ENCODE data around the gene HPSE. TPM values are rescaled to one million over a fixed set of nuclear protein-coding genes. Genes with fewer than 3 reads are reported as not detected.
"Not testable (repeated sequence)": the region's sequence is repeated elsewhere in the genome, so short reads cannot be mapped to it uniquely, and the experiment has no call there.

HPSE gene
- total RNA-seq, 1 experiment from 2014 or later = 0.28 TPM

DNA sequence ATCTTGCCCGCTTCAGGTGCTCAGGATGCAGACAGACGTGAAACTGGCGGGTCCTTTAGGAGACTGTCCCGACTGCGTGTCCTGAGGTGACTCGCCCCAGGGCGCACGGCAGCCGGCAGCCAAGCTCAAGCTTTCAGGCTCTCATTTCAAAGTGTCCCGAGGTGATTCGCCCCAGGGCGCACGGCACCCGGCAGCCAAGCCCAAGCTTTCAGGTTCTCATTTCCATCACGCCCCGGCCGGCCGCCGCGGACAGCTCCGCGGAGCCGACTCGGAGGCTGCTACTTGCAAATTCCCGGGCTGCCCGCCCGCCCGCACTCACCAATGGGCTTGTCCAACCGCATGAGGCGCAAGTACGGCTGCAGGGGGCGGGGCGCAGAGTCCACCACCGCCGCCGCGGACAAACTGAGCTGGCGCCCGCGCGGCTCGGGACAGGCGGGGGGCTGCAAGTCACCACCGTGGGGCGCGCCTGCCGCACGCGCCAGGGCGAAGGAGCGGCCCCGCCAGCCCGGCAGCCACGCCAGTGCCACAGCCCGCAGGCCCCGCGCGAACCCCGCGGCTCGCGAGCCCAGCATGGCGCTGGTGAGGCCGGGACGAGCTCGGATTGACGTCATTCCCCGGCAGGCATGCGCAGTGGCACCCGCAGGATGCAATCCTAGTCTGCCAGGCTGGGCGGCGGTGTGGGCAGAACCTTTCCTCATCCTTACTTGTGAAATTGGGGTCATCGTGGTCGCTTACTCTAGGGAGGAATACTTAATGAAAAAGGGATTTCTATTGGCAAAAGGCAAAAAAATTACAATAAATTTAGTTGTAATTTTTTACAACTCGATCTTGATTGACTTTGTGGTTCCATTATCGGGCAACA, 50.2 kb downstream of the HPSE start, which contains the start of gene COQ2:
Gene COQ2 (minus strand): TSS at position 606 of the 862 bp plus-strand sequence. CDS start 34 bp downstream, at position 572.
- DNase-seq (ENCODE audit: low spot score) = peak; percentile 93

DNA sequence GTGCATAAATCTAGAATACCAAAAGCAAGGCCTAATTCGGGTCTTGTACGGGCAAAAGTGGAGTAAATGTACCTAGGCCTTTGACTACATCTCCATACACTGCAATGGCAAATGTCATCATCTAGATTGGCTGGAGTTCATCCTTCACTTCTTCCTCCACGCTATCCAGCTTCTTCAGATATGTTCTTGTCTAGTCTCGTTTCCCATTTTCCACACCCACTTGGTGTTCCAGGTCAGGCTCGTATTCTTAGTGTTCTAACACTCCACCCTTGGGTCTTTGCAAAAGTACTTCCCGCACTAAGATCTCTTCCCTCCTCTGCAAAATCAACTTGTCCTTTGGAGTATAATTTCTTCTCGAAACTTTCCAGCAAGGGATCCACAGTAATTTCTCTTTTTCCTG, 51.5 kb downstream of the HPSE start:
- no peak for DNase-seq (ENCODE audit: low spot score)

DNA sequence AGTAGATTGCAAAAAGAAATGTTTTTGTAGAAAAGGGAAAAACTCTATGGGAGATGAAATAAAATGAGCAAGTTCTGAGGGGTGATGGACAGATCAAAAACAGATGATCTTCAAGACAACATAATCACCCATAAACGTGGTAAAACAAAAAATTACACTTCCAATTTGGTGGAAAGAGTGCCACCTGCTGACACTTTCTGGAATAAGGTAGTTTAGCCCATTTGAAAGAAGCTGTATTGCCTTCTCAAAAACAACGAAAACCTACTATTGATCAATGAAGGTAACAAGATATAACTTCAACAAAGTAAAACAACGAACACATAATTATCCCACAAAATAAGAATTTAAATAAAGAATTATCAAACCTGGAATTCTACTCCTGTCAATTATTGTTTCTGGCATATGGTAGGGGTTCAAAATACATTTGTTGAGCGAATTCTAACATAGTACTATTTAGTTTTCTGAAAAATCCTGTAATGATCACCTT, 52.6 kb downstream of the HPSE start:
- peak; percentile 78 for DNase-seq (ENCODE audit: low spot score)

DNA sequence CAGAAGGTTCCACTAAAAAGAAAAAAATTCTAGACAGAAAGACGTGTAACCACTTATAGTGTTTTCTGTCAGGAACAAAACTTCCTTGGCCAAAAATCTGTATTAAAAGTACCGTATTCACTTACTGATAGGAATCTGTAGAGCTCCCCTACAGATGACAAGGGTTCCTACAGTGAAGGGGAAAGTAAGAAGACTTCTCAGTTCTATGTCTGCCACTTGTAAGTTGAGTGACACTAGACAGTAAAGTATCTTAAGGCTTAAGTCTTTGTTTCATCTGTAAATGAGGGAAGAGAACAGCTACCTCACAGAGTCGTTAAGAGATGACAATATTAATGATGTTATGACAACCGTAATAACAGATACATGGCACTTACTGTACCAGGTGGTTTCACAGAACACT, 53.3 kb downstream of the HPSE start:
- DNase-seq (ENCODE audit: low spot score) = peak; percentile 16

DNA sequence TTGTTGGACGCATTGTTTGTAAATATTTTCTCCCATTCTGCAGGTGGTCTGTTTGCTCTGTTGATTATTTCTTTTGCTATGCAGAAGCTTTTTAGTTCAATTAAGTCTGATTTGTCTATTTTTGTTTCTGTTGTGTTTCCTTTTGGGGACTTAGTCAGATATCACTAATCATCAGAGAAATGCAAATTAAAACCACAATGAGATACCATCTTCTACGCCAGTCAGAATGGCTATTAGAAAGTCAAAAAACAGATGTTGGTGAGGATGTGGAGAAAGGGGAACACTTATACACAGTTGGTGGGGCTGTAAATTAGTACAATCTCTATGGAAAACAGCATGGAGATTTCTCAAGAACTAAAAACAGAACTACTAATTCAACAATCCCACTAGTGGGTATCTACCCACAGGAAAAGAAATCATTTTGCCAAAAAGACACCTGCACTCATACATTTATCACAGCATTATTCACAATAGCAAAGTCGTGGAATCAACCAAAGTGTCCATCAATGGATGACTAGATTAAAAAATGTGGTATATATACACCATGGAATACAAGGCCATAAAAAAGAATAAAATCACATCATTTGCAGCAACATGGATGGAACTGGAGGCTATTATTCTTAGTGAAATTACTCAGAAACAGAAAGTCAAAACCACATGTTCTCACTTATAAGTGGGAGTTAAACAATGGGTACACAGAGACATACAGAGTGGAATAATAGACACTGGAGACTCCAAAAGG, 58.2 kb downstream of the HPSE start:
- no peak for DNase-seq (ENCODE audit: low spot score)

DNA sequence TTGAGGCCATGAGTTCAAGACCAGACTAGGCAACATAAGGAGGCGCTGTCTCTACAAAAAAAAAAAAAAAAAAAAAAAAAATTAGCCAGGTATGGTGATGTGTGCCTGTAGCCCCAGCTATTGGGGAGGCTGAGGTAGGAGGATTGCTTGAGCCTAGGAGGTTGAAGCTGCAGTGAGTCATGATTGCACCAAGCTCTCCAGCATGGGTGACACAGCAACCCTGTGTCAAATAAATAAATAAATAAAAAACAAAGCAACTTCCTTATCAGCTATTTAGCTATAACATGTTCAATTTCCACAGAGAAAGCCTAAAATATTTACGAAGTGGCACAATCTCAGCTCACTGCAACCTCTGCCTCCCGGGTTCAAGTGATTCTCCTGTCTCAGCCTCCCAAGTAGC, 60.7 kb downstream of the HPSE start:
- not testable (repeated sequence) for DNase-seq (ENCODE audit: low spot score)

DNA sequence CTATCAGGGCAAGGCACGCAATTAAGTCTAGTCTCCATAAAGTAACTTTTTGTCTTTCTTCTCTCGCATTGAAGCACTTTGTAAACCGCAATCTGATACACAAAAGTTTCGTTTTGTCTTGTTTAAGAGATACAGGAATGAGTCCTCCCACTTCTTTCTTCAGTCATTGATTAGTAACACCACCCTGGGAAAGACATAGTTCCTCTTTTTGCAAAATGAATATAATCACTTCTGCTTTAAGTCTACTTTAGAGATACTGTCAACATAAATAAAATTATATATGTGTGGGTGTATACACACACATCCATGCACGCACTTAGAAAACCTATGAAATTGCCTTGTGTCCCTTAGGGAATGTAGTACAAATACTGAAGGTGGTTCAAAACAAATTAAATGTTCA, 61.7 kb downstream of the HPSE start:
- DNase-seq (ENCODE audit: low spot score) = no peak

DNA sequence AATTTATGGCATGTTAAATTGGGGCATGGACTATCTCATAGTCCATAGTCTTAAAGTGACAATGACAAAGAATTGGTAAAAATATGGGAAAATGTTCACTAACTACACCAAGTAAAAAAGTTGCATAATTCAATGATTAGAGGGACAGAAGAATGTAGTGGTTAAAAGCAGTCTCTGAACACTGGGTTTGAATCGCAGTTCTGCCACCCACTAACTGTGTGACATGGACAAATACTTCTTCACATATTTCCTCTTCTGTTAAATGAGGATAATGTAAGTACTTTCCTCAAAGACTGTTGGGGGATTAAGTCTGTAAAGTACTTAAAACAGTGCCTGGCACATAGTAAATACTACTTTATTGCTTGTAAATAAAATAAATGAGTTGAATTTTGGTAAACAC, 65.4 kb downstream of the HPSE start:
- DNase-seq (ENCODE audit: low spot score) = no peak

DNA sequence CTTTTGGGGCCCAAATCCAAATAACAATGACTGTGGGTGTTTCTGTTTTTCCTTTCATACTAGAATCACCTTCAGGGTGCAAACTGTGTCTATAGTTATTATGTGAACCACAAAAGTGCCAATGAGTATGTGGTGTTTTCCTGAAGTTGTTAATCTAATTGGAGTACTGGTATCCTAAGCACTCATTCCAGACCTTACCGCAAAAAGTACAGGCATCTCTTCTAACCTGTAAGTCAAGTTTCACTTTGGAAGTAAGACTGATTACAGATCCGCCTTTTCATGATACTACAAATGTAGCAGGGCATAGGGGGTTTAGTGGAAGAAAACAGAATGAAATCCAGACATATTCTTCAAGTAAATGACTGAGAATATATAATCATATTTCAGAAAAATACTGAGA, 66.2 kb downstream of the HPSE start:
- no peak for DNase-seq (ENCODE audit: low spot score)

DNA sequence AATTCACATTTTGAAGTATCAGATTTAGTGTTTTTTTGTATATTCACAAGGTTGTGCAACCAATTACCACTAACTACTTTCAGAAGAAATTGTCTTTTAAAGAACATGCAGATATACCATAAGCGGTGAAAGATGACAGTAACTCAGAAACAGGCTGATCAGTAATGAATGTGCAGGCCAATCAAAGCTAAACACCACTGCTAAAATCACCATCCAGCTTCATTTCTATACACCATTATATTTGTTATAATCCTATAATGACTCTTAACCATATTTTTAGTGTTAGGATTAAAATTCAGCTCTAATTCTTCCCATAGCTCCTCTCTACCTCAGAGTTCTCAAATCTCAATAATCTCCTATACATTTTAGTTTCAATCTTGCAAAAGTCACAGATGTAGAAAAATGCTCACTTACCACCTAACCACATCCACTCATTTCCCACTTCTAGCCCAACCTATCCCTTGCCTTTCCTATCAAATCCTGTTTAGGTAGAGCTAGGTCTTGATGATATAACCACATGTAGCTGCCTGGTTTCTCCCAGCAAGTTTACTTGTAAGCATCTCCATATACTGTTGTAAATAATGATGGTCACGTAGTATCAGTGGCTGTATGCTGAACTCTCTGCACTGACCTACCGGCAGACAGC, 66.7 kb downstream of the HPSE start:
- DNase-seq (ENCODE audit: low spot score) = no peak

DNA sequence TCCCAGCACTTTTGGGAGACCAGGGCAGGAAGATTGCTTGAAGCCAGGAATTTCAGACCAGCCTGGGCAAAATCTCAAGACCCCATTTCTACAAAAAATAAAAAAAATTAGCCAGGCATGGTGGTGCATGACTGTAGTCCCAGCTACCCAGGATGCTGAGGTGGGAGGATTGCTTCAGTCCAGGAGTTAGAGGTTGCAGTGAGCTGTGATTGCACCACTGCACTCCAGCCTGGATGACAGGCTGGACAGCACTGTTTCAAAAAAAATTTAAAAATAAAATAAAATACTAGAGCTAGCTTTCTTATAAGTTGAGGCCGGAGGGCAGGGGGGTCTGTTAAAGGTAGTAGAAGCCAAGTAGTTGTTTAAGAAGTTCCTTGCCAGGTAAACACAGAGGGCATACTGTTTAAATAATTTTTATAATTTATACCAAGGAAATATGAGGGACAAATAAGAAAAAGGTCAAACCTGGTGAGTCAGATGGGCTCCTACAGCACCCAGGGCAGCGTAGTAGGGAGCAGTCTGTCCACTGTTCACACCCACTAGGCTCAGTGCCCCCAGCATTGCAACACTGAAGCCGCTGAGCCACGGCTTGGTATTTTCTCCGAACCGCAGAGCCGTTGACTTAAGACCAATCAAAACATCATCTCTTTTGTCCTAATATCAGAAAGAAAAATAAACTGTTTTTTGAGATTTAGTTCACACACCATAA, 67.4 kb downstream of the HPSE start:
- no peak for DNase-seq (ENCODE audit: low spot score)

DNA sequence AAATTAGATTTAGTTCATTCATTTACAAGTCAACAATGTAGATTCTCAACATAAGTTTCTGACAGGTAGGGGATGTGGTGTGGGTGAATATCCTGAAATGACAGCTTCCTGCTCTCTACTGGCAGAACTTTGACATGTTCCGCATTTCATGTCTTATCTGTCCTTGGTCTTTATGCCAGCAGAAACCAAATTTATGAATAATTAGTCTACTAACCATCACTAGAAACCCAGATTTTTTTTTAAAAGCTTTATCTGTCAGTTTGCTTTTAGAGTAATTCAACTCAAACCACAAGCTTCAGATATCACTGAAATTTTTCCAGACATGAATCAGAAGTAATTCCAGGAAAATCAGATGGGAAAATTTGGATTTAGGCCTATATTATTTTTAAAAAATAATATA, 68.0 kb downstream of the HPSE start:
- no peak for DNase-seq (ENCODE audit: low spot score)

DNA sequence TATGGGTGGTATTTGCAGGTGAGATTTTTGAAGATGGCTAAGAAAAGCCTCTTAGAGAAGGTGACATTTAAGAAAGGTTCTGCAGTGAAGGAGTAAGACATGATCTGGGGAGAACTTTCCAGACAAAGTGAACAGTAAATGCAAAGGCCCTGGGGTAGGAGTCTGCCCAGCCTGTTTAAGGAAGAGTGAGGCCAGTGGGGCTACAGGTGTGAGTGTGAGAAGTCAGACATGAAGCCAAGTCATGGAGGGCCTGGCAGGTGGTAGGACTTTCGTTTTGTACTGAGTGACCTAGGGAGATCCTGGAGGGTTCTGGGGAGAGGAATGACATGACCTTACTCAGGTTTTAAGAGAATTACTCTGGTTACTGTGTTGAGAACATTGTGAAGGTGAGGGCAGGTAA, 71.5 kb downstream of the HPSE start:
- no peak for DNase-seq (ENCODE audit: low spot score)

DNA sequence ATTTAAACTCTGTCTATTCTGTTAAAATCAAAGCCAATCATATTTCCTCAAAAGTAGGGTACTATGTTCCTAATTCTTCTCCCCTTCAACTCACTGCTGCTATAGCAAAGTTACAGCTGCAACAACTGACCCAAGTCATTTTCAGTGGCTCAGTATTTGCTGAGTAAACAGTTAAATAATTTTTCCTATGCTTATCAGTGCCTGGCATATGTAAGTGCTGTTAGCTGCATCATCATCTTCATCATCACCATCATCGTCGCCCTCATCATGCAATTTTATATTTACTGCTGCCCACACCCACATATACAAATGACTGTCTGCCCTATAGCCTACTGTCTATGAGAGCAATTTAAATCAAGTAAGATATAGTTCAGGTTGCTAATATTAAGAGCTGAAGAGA, 72.0 kb downstream of the HPSE start:
- DNase-seq (ENCODE audit: low spot score) = no peak

DNA sequence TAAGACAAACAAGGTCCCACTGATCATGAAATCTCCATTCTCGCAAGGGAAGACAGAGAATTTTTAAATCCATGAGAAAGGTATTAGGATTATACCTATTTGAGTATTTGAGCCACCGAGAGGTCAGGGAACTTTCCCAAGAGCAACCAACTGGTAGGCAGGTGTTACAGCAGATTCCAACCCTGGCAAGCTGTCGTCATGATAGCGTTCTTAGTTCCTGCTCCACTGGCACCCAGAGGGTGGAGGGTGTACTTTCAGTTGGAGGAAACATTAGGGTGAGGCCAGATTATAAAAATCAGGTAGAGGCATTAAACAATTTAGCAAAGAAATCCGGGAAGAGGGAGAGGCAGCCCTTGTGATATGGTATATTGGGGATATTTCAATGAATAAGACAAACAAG, 73.3 kb downstream of the HPSE start:
- no peak for DNase-seq (ENCODE audit: low spot score)

DNA sequence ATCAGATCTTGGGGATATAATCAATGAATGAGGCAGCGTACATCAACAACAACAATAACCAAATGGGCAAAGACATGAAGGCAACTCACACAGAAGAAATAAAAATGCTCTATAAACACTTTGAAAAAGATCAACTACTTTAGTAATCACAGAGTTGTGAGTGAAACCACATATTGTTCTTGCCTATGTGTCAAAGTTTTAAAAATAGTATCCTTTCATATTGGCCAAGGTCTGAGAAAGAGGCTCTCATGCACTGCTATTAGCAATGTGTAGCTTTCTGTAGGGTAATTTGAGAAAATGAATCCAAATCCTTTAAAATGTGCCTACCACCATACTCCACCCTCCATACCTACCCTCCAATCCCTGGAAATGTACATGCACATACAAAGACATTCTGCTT, 75.1 kb downstream of the HPSE start:
- no peak for DNase-seq (ENCODE audit: low spot score)

DNA sequence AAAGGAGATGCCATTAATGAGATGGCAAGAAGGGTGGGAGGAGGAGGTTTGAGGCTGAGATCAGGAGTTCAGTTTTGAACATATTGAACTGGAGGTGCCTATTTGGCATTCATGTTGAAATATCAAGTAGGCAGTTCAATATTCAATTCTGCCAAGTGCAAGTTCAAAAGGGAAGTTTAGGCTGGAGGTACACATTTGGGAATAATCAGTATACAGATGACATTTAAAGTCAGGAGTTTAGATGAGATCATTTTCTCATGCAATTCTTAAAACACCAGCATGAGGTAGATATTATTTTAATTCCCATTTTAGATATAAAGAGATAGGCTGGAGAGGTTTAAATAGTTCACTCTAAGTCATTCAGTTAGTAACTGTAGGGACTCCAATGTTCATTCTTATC, 76.2 kb downstream of the HPSE start:
- DNase-seq (ENCODE audit: low spot score) = no peak

DNA sequence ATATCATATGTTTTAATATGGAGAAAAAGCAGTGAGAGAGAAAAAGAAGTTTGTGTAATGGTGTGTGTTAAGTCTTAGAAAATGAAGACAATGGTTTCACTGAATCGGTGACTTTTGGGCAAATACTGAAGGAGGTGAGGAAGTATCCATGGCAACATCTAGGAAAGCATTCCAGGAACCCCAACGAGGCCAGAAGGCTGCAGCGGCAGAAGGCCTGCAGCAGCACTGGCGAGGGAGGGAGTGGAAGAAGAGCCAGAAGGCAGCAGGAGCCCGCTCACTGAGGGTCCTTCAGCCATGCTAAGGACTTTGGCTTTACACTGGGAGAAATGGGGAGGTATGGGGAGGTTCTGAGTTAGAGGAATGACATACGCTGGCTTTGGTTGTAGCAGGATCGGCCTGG, 76.8 kb downstream of the HPSE start:
- no peak for DNase-seq (ENCODE audit: low spot score)

DNA sequence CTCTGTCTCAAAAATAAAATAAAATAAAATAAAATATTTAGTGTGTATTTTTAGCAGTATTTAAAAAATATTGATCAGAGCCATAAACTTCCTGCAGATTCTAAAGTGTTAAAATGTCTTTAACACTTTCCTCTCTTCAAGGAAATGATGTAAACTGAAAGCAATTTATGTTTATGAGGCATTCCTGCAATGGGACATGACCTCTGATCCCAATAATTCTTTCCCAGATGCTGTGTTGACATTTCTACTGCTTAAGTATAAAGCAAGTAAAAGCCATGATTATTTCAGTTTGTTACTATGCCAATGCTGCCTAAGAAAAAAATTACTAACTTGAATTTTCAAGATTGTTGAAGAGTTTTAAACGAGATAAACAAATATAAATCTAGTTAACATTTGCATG, 79.1 kb downstream of the HPSE start:
- peak; percentile 85 for DNase-seq (ENCODE audit: low spot score)

DNA sequence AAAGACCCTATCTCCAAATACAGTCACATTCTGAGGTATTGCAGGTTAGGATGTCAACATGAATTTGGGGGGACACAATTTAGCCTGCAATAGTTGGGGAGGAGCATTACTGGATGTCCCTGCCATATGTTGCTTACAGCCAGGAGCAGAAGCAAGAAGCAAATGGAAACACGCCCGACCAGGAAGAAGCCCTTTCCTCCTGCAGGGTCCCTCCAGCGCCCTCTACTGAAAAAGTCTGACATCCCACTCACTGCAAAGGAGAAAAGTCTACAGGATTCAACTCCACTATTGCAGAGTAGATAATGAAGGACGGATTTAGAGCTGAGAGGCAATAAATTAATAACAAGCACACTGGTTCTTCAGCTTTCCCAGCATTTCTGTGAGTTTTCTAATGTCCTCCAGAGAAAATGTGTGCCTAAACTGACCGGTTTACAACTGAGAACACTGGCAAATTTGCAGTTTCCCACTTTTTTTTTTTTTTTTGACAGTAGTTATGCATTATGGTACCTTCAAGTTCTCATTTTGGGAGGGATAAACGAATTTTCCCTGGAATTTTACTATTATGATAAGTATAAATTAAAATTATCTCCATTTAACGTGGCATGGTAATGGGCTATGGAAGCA, 81.8 kb downstream of the HPSE start:
- DNase-seq (ENCODE audit: low spot score) = peak; percentile 85

DNA sequence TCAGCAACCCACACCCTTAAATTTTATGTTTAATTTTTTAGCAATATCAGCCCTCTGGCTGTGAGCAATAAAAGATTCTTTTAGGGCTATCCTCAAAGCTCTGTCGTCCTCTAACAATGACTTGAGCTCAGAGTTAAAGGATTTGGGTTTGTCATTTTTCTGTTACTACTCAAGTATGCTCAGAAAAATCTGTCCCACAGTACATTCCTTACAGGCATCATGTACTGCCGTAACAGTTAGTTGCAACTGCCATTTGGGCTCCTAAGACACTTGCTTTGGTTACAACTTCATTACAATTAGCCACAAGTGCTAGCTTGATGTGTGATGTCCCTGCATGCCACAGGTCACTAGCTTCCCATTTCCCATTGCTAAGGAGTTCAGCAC, 83.2 kb downstream of the HPSE start:
- no peak for DNase-seq (ENCODE audit: low spot score)
